WTC11 (cell line): ENCODE results near the gene RNF25. TPM values are rescaled to one million over a fixed set of nuclear protein-coding genes. Genes with fewer than 3 reads are reported as not detected.

ENCODE experiments used
- ATAC-seq: fragments of 200-7000 bp; cut with Tn5 transposase; 2 replicates; pipeline ENCODE4 v1.10.0; 2021; ENCODE audit warnings: mild to moderate bottlenecking, moderate library complexity
- CTCF ChIA-PET: fragments of 300-600 bp; sonication (Branson Sonifier 250); formaldehyde crosslinking; loops from one replicate; lab custom pipeline; 2021; ENCODE audit warnings: antibody characterized with exemption; lab: Charles Lee
- POLR2A ChIA-PET: fragments of 350-600 bp; sonication (Branson Sonifier 250); formaldehyde crosslinking; loops from one replicate; lab custom pipeline; 2021; ENCODE audit warnings: antibody characterized with exemption; lab: Charles Lee
- DNase-seq: peaks from one replicate; pipeline ENCODE4 v3.0.0; 2021; ENCODE audit warnings: low spot score
- H3K27ac Mint-ChIP-seq: 2 replicates; pipeline ENCODE4 v1.8.0; 2021; ENCODE audit warnings: mixed read lengths
- H3K27me3 Mint-ChIP-seq: 2 replicates; pipeline ENCODE4 v1.8.0; 2021; ENCODE audit warnings: low read depth, mild to moderate bottlenecking, moderate library complexity, mixed read lengths
- H3K36me3 Mint-ChIP-seq: 2 replicates; pipeline ENCODE4 v1.8.0; 2021; ENCODE audit warnings: mixed read lengths
- H3K4me1 Mint-ChIP-seq: 2 replicates; pipeline ENCODE4 v1.8.0; 2022; ENCODE audit warnings: mixed read lengths
- H3K4me3 Mint-ChIP-seq: 2 replicates; pipeline ENCODE4 v1.8.0; 2021; ENCODE audit warnings: mild to moderate bottlenecking, moderate library complexity, mixed read lengths
- H3K9me3 Mint-ChIP-seq: 2 replicates; pipeline ENCODE4 v1.8.0; 2021; ENCODE audit warnings: mixed read lengths
- CBFB ChIP-seq: sonication (generic); formaldehyde crosslinking; IDR thresholded peaks from 2 replicates; pipeline ENCODE4 v1.8.1; 2022; ENCODE audit warnings: mild to moderate bottlenecking, low read depth, missing genetic modification reagents
- ELF4 ChIP-seq: sonication (generic); formaldehyde crosslinking; IDR thresholded peaks from 2 replicates; pipeline ENCODE4 v1.8.1; 2022; ENCODE audit warnings: low read depth, mild to moderate bottlenecking, moderate library complexity, missing genetic modification reagents
- EMX1 ChIP-seq: fragments of 250-450 bp; sonication (Bioruptor Pico); IDR thresholded peaks from 2 replicates; pipeline ENCODE4 v1.8.0; 2021; ENCODE audit warnings: mild to moderate bottlenecking
- FOXK1 ChIP-seq: sonication (generic); formaldehyde crosslinking; IDR thresholded peaks from 2 replicates; pipeline ENCODE4 v1.8.0; 2022; ENCODE audit warnings: mild to moderate bottlenecking, moderate library complexity, missing genetic modification reagents
- GTF2I ChIP-seq: fragments of 250-450 bp; sonication (Bioruptor Pico); conservative IDR thresholded peaks from 2 replicates; pipeline ENCODE4 v1.4.0; 2021; ENCODE audit warnings: mild to moderate bottlenecking
- JAZF1 ChIP-seq: fragments of 250-450 bp; sonication (Bioruptor Pico); IDR thresholded peaks from 2 replicates; pipeline ENCODE4 v1.9.0; 2021; ENCODE audit warnings: moderate library complexity, mild to moderate bottlenecking, inconsistent platforms
- MXD4 ChIP-seq: fragments of 250-450 bp; sonication (Bioruptor Pico); IDR thresholded peaks from 2 replicates; pipeline ENCODE4 v1.8.0; 2021; ENCODE audit warnings: mild to moderate bottlenecking, moderate library complexity, borderline replicate concordance
- NR1H2 ChIP-seq: sonication (generic); formaldehyde crosslinking; IDR thresholded peaks from 2 replicates; pipeline ENCODE4 v1.9.0; 2021; ENCODE audit warnings: mild to moderate bottlenecking, moderate library complexity, missing genetic modification reagents
- SP1 ChIP-seq: sonication (generic); formaldehyde crosslinking; conservative IDR thresholded peaks from 2 replicates; pipeline ENCODE4 v1.8.1; 2022; ENCODE audit warnings: missing genetic modification reagents
- total RNA-seq: library from RNA; stranded (reverse); gene quantifications from 3 replicates; pipeline ENCODE4 v1.2.3, GENCODE V29; 2021
- TF ChIP-seq, protein P1 (sequence below): fragments of 250-450 bp; sonication (Bioruptor Pico); IDR thresholded peaks from 2 replicates; pipeline ENCODE4 v1.8.0; 2021; ENCODE audit warnings: mild to moderate bottlenecking
- TF ChIP-seq, protein P2 (sequence below): sonication (generic); formaldehyde crosslinking; IDR thresholded peaks from 2 replicates; pipeline ENCODE4 v1.8.1; 2022; ENCODE audit warnings: missing genetic modification reagents, borderline replicate concordance
- TF ChIP-seq, protein P3 (sequence below): sonication (generic); formaldehyde crosslinking; IDR thresholded peaks from 2 replicates; pipeline ENCODE4 v1.8.0; 2023; ENCODE audit warnings: mild to moderate bottlenecking, missing genetic modification reagents
- TF ChIP-seq, protein P4 (sequence below): fragments of 200-600 bp; IDR thresholded peaks from 2 replicates; pipeline ENCODE4 v1.8.0; 2022; ENCODE audit warnings: antibody characterized with exemption
- TF ChIP-seq, protein P5 (sequence below): sonication (generic); formaldehyde crosslinking; IDR thresholded peaks from 2 replicates; pipeline ENCODE4 v1.8.1; 2022; ENCODE audit warnings: mild to moderate bottlenecking, moderate library complexity, missing genetic modification reagents
- TF ChIP-seq, protein P6 (sequence below): sonication (generic); formaldehyde crosslinking; IDR thresholded peaks from 2 replicates; pipeline ENCODE4 v1.8.0; 2022; ENCODE audit warnings: mild to moderate bottlenecking, missing genetic modification reagents
- TF ChIP-seq, protein P7 (sequence below): fragments of 250-450 bp; sonication (Bioruptor Pico); IDR thresholded peaks from 2 replicates; pipeline ENCODE4 v1.9.0; 2021; ENCODE audit warnings: mild to moderate bottlenecking
- TF ChIP-seq, protein P8 (sequence below): sonication (generic); formaldehyde crosslinking; IDR thresholded peaks from 2 replicates; pipeline ENCODE4 v1.8.0; 2023; ENCODE audit warnings: missing genetic modification reagents, mild to moderate bottlenecking, borderline replicate concordance
- TF ChIP-seq, protein P9 (sequence below): sonication (generic); formaldehyde crosslinking; IDR thresholded peaks from 2 replicates; pipeline ENCODE4 v1.8.0; 2023; ENCODE audit warnings: missing genetic modification reagents
- TF ChIP-seq, protein P10 (sequence below): fragments of 250-450 bp; sonication (Bioruptor Pico); IDR thresholded peaks from 2 replicates; pipeline ENCODE4 v1.9.0; 2021; ENCODE audit warnings: mild to moderate bottlenecking, borderline replicate concordance

Gene RNF25
- total RNA-seq, 1 experiment from 2014 or later: 23.9 TPM

DNA sequence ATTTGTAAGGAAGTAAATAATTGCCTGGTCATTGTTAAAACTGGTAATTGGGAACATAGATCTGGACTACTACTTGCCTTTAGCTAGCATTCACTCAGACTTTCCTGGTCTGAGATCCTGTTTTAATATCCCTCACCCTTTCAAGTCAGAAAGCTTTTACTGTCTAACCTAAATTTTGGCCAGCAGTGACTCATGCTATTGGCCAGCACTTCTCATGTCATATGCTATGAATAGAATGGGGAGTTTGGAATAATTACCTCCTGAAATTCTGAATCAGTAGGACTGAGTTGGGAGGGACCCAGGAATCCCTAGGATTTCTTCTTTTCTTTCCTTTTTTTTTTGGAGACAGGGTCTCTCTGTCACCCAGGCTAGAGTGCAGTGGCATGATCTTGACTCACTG lies 19.4 kb upstream of the RNF25 start:
- ATAC-seq (no peak), DNase-seq (no peak)
- no peak overlapping the region for H3K27ac Mint-ChIP-seq
- no peak overlapping the region for H3K4me3 Mint-ChIP-seq
- POLR2A ChIA-PET: no interaction called here
- H3K27me3 Mint-ChIP-seq: no peaks in the 10 kb centered on the region
- CTCF ChIA-PET: no interaction called here
- H3K4me1 Mint-ChIP-seq: no peaks in the 10 kb centered on the region
- no peaks in the 10 kb centered on the region for H3K9me3 Mint-ChIP-seq
- peaks cover 2% of the 10 kb centered on the region; the same call in 1 of the 2 replicates for H3K36me3 Mint-ChIP-seq
- TF ChIP-seq NR1H2 (CRISPR knock-in tag) (no peak), MXD4 (CRISPR knock-in tag) (no peak), EMX1 (CRISPR knock-in tag) (no peak), GTF2I (CRISPR knock-in tag) (no peak), SP1 (no peak), FOXK1 (no peak), ELF4 (CRISPR knock-in tag) (no peak), JAZF1 (CRISPR knock-in tag) (no peak), CBFB (no peak)
- TF ChIP-seq, protein P1, sequence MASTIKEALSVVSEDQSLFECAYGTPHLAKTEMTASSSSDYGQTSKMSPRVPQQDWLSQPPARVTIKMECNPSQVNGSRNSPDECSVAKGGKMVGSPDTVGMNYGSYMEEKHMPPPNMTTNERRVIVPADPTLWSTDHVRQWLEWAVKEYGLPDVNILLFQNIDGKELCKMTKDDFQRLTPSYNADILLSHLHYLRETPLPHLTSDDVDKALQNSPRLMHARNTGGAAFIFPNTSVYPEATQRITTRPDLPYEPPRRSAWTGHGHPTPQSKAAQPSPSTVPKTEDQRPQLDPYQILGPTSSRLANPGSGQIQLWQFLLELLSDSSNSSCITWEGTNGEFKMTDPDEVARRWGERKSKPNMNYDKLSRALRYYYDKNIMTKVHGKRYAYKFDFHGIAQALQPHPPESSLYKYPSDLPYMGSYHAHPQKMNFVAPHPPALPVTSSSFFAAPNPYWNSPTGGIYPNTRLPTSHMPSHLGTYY: no peak
- TF ChIP-seq, protein P2, sequence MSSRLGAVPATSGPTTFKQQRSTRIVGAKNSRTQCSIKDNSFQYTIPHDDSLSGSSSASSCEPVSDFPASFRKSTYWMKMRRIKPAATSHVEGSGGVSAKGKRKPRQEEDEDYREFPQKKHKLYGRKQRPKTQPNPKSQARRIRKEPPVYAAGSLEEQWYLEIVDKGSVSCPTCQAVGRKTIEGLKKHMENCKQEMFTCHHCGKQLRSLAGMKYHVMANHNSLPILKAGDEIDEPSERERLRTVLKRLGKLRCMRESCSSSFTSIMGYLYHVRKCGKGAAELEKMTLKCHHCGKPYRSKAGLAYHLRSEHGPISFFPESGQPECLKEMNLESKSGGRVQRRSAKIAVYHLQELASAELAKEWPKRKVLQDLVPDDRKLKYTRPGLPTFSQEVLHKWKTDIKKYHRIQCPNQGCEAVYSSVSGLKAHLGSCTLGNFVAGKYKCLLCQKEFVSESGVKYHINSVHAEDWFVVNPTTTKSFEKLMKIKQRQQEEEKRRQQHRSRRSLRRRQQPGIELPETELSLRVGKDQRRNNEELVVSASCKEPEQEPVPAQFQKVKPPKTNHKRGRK: no peak
- TF ChIP-seq, protein P3, sequence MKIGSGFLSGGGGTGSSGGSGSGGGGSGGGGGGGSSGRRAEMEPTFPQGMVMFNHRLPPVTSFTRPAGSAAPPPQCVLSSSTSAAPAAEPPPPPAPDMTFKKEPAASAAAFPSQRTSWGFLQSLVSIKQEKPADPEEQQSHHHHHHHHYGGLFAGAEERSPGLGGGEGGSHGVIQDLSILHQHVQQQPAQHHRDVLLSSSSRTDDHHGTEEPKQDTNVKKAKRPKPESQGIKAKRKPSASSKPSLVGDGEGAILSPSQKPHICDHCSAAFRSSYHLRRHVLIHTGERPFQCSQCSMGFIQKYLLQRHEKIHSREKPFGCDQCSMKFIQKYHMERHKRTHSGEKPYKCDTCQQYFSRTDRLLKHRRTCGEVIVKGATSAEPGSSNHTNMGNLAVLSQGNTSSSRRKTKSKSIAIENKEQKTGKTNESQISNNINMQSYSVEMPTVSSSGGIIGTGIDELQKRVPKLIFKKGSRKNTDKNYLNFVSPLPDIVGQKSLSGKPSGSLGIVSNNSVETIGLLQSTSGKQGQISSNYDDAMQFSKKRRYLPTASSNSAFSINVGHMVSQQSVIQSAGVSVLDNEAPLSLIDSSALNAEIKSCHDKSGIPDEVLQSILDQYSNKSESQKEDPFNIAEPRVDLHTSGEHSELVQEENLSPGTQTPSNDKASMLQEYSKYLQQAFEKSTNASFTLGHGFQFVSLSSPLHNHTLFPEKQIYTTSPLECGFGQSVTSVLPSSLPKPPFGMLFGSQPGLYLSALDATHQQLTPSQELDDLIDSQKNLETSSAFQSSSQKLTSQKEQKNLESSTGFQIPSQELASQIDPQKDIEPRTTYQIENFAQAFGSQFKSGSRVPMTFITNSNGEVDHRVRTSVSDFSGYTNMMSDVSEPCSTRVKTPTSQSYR: no peak
- TF ChIP-seq, protein P4, sequence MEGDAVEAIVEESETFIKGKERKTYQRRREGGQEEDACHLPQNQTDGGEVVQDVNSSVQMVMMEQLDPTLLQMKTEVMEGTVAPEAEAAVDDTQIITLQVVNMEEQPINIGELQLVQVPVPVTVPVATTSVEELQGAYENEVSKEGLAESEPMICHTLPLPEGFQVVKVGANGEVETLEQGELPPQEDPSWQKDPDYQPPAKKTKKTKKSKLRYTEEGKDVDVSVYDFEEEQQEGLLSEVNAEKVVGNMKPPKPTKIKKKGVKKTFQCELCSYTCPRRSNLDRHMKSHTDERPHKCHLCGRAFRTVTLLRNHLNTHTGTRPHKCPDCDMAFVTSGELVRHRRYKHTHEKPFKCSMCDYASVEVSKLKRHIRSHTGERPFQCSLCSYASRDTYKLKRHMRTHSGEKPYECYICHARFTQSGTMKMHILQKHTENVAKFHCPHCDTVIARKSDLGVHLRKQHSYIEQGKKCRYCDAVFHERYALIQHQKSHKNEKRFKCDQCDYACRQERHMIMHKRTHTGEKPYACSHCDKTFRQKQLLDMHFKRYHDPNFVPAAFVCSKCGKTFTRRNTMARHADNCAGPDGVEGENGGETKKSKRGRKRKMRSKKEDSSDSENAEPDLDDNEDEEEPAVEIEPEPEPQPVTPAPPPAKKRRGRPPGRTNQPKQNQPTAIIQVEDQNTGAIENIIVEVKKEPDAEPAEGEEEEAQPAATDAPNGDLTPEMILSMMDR: no peak
- TF ChIP-seq, protein P5, sequence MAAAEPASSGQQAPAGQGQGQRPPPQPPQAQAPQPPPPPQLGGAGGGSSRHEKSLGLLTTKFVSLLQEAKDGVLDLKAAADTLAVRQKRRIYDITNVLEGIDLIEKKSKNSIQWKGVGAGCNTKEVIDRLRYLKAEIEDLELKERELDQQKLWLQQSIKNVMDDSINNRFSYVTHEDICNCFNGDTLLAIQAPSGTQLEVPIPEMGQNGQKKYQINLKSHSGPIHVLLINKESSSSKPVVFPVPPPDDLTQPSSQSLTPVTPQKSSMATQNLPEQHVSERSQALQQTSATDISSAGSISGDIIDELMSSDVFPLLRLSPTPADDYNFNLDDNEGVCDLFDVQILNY: no peak
- TF ChIP-seq, protein P6, sequence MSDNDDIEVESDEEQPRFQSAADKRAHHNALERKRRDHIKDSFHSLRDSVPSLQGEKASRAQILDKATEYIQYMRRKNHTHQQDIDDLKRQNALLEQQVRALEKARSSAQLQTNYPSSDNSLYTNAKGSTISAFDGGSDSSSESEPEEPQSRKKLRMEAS (CRISPR knock-in tag): no peak
- TF ChIP-seq, protein P7, sequence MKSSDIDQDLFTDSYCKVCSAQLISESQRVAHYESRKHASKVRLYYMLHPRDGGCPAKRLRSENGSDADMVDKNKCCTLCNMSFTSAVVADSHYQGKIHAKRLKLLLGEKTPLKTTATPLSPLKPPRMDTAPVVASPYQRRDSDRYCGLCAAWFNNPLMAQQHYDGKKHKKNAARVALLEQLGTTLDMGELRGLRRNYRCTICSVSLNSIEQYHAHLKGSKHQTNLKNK: no peak
- TF ChIP-seq, protein P8, sequence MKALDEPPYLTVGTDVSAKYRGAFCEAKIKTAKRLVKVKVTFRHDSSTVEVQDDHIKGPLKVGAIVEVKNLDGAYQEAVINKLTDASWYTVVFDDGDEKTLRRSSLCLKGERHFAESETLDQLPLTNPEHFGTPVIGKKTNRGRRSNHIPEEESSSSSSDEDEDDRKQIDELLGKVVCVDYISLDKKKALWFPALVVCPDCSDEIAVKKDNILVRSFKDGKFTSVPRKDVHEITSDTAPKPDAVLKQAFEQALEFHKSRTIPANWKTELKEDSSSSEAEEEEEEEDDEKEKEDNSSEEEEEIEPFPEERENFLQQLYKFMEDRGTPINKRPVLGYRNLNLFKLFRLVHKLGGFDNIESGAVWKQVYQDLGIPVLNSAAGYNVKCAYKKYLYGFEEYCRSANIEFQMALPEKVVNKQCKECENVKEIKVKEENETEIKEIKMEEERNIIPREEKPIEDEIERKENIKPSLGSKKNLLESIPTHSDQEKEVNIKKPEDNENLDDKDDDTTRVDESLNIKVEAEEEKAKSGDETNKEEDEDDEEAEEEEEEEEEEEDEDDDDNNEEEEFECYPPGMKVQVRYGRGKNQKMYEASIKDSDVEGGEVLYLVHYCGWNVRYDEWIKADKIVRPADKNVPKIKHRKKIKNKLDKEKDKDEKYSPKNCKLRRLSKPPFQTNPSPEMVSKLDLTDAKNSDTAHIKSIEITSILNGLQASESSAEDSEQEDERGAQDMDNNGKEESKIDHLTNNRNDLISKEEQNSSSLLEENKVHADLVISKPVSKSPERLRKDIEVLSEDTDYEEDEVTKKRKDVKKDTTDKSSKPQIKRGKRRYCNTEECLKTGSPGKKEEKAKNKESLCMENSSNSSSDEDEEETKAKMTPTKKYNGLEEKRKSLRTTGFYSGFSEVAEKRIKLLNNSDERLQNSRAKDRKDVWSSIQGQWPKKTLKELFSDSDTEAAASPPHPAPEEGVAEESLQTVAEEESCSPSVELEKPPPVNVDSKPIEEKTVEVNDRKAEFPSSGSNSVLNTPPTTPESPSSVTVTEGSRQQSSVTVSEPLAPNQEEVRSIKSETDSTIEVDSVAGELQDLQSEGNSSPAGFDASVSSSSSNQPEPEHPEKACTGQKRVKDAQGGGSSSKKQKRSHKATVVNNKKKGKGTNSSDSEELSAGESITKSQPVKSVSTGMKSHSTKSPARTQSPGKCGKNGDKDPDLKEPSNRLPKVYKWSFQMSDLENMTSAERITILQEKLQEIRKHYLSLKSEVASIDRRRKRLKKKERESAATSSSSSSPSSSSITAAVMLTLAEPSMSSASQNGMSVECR (CRISPR knock-in tag): no peak
- TF ChIP-seq, protein P9, sequence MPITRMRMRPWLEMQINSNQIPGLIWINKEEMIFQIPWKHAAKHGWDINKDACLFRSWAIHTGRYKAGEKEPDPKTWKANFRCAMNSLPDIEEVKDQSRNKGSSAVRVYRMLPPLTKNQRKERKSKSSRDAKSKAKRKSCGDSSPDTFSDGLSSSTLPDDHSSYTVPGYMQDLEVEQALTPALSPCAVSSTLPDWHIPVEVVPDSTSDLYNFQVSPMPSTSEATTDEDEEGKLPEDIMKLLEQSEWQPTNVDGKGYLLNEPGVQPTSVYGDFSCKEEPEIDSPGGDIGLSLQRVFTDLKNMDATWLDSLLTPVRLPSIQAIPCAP (CRISPR knock-in tag): no peak
- TF ChIP-seq, protein P10, sequence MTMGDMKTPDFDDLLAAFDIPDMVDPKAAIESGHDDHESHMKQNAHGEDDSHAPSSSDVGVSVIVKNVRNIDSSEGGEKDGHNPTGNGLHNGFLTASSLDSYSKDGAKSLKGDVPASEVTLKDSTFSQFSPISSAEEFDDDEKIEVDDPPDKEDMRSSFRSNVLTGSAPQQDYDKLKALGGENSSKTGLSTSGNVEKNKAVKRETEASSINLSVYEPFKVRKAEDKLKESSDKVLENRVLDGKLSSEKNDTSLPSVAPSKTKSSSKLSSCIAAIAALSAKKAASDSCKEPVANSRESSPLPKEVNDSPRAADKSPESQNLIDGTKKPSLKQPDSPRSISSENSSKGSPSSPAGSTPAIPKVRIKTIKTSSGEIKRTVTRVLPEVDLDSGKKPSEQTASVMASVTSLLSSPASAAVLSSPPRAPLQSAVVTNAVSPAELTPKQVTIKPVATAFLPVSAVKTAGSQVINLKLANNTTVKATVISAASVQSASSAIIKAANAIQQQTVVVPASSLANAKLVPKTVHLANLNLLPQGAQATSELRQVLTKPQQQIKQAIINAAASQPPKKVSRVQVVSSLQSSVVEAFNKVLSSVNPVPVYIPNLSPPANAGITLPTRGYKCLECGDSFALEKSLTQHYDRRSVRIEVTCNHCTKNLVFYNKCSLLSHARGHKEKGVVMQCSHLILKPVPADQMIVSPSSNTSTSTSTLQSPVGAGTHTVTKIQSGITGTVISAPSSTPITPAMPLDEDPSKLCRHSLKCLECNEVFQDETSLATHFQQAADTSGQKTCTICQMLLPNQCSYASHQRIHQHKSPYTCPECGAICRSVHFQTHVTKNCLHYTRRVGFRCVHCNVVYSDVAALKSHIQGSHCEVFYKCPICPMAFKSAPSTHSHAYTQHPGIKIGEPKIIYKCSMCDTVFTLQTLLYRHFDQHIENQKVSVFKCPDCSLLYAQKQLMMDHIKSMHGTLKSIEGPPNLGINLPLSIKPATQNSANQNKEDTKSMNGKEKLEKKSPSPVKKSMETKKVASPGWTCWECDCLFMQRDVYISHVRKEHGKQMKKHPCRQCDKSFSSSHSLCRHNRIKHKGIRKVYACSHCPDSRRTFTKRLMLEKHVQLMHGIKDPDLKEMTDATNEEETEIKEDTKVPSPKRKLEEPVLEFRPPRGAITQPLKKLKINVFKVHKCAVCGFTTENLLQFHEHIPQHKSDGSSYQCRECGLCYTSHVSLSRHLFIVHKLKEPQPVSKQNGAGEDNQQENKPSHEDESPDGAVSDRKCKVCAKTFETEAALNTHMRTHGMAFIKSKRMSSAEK (CRISPR knock-in tag): no peak
